Left kidney (tissue), 8 donors: ENCODE measurements around the gene ABLIM2. TPM values are rescaled to one million over a fixed set of nuclear protein-coding genes. Genes with fewer than 3 reads are reported as not detected.

Experiments used
- DNase-seq: peaks from one replicate; pipeline ENCODE4 v3.0.0-alpha.2; 2013
- long read RNA-seq, 8 donors: transcript quantifications; one replicate each; lab custom pipeline, GENCODE V29; 2026
- polyA plus RNA-seq: library from polyadenylated mRNA; unstranded; fragments of 120-200 nt; gene quantifications from one replicate; pipeline ENCODE4 v1.2.1, GENCODE V29; 2013; ENCODE audit not compliant: insufficient read length

The ABLIM2 gene
- 6.8 TPM for polyA plus RNA-seq
- long read RNA-seq, donor 1, result 0 reads
- long read RNA-seq, donor 2, result 0 reads
- long read RNA-seq, donor 3, result 0 reads
- long read RNA-seq, donor 4, result 0 reads
- long read RNA-seq, donor 5, result 0 reads
- long read RNA-seq, donor 6, result 0 reads
- long read RNA-seq, donor 7, partial matches to known transcripts, result 0 of 1 reads
- long read RNA-seq, donor 7, other reads (novel, unspliced or antisense), result 0 of 1 reads
- long read RNA-seq, donor 8, result 0 reads

DNA sequence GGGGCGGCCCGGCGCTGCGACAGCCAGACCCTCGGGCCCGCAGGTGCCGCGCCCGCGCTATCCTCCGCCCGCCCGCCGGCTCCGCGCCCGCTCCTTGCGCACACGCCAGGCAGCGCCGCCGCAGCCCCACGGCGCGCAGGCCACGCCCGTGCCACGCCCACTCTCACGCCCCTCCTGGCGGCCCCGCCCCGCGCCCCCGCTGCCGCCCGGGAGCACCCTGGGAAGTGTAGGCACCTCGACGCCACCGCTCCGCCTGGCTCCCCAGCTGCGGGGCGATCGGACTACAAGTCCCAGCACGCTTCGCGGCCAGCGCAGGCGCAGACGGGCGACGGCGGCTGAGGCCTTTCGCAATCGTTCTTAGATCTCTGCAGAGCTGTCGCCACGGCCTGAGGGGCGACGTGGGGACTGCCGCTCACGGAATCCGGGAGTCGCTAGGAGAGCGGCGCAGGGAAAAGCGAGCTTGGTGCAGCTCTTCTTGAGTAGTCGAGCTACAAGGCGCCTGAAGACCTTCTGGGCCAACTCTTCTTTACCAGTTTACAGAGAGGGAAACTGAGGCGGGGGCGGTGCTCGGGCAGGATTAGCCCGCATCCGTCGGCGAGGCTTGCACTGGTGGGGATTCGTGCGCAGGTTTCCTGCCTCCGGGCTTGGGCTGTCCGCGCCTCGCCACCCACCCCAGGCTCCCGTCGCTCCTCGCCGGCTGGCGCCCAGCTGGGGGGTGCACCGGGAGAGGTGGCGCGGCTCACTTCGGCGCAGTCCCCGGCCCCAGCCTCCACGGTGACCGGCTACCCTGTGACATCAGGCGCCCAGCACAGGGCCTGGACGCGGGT, at the start of gene ABLIM2:
ABLIM2 (minus strand) TSS at position 104 of the 827 bp plus-strand sequence. CDS start 124 bp downstream, outside the sequence.
- peak; percentile 95 for DNase-seq

DNA sequence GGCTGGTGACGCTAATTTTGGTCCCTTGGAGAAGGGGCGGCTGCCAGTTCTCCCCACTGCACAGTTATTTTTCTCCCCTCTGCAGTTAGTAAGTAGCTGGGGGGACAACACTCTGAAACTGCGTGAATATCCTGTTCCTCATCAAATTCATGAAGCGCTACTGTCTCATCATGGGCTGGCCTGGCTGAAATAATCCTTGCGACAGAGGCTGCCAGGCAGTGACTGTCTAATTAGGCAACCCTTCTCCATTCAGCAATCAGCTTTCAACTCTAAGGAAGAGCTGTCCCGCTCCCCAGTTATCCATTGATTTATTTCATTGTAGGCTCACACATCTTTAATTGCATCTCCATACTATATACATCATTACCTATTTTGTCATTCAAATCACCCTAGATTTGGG, 48.7 kb upstream of the ABLIM2 start:
- no peak for DNase-seq

DNA sequence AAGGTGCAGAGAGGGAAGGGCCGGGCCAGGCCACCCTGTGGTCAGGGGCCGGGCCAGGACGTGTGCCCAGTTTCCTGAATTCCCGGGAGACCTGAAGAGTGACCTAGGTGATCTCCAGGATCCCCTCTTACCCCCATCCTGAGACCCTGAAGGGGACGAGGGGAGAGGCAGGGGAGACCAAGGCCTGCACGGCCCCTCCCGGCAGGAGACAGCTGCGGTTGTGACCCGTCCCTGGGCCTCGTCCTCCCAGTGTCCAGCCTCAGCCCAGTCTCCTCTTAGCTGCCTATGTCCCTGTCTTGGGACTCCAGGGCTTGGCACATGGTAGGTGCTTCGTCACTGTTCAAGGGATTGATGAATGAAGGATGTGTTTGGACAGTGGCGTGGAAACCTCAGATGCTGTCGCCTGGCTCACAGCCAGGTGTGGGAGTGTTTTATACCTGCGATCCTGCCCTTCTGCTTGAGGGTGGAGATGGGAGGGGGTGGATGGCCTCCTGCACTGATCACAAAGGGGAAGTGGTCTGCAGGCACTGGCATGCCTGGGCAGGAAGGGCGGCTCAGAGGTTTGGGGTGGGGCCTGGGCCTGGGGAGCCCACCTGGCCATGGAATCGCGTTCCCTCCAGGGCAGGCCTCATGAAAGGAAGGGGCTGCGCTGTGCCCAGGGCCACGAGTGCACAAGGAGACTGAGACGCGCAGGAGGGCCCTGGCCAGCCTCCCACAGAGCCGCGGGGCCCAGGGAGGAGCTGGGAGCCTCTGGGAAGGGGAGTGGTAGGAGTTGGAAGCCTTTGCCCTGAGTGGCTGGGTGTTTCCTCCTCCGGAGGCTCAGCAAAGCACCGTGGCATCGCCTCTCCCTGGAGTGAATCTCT, 47.4 kb upstream of the ABLIM2 start:
- no peak for DNase-seq

DNA sequence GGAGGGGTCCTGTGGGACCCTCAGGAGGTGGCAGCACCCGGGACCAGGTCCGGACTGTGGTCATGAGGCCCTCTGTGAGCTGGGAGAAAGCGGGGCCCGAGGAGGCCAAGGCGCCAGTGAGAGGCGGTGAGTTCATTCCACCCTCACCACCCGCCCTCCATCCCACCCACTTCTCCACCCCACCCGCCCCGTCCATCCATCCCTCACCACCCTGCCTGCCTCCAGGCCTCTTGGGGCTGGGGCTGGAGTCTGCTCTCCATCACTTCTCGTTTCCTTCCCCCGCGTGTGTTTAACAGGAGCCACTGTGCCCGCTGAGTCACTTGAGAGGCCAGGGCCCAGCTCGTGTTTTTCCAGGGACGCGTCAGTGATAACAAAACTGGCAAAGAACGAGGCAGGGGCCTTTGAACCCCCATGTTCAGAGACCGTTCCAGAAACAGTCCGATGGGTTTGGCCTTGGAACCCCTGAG, 46.7 kb upstream of the ABLIM2 start:
- no peak for DNase-seq

DNA sequence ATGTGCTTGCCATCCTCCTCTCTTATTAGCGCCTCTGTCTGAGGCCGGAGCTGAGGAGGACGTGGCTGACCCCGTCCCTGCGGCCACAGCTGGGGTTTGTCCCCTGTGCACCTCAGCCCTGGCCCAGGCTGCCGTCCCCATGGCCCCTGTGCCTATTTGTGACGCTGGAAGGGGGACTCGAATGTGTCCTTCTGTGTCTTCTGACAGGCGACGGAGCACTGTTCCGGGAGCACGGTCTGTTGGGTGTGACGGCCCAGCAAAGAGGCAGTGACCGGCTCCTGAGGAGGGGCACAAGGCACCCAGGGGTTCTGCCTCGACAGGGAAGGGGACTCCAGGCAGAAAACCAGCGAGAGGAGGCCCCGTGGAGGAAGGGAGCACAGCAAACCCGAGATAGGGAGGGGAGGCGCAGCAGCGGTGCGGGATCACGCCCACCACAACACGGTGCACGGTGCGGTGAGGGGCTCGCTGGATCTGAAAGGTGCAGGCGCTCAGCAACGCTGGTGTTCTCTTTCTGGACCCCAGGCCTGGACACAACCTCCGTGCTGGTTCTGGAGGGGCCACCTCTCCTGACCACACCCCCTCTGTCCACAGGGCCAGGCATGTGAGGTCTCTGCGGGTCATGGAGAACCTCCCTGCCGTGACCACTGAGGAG, 46.1 kb upstream of the ABLIM2 start:
- DNase-seq, result no peak

DNA sequence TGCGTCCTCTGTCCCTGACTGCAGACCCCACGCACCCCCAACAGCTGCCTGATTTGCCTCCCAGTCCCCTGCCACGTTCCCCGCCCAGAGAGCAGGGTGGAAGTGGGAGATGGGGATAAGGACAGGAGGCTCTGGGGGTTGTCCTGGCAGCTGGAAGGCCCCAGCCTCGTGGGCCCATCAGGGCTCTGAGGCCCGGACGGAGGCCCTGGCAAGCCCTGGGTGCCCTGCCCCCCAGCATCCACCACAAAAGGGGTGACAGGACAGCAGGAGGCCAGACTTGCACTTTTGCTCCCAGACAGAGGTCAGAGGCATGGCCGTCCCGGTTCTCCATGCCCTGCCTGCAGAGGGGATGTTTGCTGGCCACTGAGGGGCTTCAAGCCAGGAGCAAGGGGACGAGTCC, 45.2 kb upstream of the ABLIM2 start:
- DNase-seq, result no peak

DNA sequence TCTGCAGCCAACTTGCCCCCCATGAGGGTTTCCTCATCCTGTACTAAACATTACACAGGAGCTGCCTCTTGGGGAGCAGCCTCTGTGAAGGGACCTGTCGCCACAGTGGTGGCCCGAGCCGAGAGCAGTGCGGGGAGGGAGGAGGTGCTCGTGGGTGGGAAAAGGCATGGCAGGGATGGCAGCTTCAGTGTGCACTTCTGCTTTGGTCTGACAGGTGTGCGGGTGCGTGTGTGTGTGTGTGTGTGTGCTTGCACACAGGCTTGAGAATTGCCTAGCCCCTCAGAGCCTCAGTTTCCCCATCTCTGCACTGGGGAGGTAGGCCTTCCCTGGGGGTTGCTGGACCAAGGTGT, 44.4 kb upstream of the ABLIM2 start:
- DNase-seq, result no peak

DNA sequence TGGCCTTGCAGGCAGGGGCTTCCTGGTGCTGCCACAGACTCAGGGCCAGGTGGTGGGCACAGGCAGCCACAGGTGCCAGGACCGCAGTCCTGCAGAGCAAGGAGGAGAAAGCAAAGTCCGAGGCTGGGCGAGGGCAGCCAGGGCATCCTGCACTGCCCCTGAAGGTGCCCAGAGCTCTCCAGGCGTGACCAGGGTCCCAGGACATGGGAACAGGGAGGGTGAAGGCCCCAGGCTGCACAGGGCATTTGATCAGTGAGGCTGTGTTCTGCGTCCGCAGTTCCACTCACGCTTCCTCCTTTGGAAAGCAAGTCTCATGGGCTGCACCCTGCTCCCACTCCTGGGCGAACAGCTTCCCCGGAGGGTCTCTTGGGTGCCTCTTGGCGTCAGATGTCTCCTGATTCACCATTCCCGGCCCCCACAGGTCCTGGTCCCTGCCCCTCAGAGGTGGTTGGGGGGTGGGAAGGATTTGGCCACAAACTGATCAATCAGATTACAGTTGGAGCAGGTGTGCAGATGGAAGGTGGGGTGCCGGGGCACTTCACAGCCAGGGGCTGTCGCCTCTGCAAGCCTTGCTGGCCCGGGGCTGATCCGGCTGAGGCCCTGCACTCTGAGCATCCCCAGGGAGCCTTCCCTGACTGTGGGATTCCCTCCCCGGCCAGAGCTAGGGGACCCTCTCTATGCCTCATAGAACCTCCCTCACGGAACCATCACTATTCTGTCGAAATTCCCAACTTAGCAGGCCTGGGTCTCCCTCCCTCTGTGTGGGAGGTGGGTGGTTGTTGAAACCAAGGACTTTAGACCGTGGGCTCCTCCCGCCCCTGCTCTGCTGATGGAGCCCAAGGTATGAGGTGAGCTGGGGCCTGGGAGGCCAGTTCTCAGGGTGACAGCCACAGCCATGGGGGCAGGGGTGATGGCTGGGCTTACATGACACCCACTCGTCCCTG, 43.8 kb upstream of the ABLIM2 start:
- DNase-seq, result no peak

DNA sequence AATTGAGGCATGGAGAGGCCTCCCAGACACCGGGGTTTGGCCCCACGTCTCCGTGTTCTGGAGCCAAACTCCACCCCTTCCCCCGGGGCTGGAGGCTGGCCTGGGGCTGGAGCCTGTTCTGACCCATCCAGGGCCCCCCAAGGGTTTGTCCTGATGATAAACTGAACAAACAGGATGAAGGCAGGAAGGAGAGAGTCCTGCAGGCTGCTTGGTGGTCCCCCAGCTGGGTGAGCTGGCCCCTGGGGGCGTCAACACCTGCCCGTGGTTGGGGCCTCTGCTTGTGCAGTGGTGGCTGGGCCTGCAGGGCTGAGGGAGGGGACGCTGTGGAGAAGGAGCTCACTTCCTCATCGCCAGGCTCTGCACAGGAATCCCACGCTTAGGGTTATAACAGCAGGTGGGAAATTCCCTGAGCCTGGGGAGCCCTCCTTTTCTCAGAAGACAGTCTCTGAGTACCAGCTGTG, 42.7 kb upstream of the ABLIM2 start:
- DNase-seq, result no peak

DNA sequence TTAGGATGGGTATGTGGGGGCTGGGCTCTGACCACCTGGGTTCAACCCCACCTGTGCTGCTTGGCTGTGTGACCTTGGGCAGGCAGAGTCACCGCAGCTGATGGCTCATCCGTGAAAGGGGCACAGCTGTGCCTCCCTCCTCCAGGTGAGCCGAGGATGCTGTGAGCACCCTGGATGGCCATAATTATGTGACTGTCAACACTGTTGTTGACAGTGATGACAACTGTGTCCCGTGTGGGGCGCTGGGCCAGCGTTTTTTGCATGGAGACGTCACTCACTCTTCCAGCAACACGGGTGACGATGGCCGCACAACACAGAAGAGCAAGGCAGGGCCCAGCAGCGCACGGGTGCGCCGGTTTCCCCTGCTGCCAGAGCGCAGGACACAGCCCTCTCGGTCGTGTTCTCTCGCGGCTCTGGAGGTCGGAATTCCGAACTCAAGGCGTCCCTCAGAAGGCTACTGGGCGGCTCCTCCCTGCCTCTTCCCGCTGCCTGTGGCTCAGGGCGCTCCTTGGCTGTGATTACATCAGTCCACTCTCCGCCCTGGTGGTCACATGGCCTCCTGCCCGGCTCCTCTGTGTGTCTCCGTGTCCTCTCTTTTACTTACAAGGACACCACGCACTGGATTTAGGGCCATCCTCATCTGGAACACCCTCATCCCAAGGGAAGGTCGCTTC, 41.8 kb upstream of the ABLIM2 start:
- DNase-seq, result no peak

DNA sequence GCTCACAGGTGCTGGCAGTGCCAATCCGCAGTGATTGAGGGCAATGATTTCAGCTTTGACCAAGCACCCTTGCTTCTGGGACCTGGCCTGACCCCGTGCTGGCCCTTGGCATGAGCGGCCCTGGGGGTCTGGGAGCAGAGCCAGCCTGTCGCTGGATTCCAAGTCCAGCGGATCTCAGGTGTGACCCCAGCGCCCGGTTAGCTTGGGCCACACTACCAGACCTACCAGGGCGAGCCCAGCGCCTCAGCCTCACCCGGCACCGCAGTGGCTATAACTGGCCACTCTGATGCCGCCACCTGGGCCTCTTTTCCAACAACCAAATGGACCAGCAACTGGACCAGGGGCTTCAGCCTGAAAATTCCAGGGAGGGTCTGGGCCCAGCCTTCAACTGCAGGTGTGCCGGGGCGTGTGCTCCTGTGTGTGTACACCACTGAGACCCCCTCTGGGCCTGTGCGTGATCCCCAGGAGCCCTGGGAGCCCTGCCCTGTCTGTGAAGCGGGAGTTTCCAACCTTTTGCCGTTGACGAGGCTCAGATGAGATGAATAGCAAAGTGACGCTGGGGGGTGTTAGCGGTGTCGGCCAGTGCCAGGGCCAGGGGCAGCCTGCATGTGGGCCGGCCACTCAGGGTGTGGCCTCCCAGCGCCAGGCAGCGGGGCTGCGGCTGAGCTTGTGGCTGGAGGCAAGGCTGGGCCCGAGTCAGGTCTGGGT, 41.1 kb upstream of the ABLIM2 start:
- no peak for DNase-seq

DNA sequence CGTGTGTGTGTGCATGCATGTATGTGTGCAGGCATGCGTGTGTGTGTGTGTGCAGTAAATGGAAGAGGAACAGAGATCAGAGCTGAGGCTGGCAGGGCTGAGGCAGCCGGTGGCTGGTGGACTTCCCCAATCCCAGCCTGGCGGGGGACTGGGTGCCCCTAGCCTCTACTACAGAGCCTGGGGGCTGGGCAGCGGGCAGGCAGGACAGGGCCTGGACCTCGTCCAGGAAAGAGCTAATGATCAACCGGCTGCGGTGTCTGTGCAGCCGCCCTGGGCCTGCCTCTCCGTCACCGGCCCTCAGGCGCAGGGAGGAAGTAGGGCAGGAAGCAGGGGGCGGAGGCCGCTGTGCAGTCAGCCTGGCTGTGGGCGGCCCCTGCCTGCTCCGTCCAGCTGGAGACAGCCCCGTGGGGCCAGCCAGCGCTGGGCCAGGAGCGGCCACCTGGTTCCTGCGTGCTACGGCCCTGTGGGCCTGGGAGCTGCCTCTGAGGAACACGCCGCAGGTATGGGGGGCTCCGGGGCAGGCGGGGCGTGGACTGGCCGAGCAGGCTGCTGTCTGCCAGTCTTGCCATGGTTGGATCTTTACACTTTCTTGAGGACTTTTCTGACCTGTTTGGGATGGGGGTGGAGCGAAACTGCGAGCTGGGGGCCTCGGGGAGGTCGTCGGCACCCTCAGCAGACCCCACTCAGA, 40.4 kb upstream of the ABLIM2 start, which contains the start of gene SH3TC1:
SH3TC1 (plus strand) TSS at position 385 of the 688 bp plus-strand sequence. CDS start 5,905 bp downstream, outside the sequence.
- peak; percentile 82 for DNase-seq

DNA sequence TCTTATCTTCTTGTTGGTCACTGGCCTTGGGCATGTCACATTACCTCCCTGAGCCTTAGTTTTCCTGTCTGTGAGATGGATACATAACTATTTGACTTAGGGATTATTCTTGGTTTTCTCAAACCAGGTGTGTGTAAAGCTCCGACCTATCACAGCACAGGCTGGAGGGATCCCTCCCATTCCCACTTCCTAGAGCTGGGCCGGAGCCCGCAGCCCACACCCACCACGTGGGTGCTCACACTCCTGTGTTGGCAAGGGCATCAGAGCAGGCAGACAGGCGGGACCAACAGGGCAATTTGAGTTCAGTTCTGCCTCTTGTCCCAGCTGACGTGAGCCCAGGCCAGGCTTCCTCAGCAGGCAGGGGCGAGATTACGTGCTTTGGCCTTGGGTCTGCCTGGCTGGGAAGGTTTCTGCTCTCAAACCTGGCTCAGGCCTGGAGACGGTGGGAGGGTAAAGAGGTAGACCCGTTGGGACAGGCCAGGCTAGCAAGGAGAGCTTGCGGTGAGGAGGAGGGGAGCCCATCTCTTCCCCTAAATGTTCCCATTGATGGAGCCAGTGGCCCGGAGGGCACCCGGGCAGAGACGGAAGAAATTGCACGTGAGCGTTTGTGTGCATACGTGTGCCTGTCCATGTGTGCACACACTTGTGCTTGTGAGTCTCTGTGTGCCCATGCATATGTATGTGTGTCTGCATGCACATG, 39.7 kb upstream of the ABLIM2 start:
- DNase-seq, result no peak

DNA sequence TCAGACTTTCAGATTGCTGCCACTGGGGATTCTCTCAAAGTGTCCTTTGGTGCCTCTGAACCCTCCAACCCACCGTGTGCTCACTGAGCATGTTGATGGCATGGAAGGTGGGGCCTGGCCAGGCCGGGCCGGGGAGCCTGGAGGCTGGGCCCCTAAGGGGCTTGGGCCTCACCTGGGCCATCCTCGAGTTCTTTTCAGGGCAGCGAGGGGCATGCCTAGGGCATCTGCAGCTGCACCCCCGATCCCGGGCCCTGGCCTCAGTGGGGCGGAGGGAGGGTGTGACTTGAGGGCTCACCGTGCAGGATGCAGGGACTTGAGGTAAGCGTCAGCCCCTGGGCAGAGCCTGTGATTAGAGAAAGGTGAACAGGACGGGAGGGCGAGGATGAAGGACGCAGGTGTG, 38.9 kb upstream of the ABLIM2 start:
- DNase-seq, result no peak

DNA sequence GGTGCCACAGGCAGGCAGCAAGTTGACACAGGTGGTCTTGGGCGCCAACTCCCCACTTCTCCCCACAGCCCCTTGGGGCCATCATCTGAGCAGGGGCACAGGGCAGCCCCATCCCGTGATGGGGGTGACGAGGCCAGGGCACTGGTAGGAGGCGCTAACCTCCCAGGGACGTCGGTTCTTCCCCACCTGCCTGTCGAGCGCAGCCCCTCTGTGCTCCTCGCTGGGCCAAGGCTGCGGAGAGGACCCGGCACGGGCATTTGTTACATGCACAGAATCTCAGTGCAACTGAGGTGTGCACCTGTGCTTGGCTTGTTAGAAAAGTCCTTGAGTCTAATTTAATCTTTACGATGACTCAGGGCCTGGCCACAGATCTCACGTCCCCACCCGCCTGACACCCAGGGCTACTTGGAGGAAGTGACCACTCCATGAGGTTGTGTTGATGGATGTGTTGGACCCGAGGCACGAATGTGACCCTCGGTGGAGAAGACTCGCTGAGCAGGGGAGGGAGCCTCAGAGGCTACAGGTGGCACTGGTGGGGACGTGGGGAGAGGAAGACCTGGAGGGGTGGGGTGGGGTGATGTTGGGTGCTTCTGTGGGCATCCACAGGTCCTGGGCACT, 37.3 kb upstream of the ABLIM2 start:
- DNase-seq, result no peak

DNA sequence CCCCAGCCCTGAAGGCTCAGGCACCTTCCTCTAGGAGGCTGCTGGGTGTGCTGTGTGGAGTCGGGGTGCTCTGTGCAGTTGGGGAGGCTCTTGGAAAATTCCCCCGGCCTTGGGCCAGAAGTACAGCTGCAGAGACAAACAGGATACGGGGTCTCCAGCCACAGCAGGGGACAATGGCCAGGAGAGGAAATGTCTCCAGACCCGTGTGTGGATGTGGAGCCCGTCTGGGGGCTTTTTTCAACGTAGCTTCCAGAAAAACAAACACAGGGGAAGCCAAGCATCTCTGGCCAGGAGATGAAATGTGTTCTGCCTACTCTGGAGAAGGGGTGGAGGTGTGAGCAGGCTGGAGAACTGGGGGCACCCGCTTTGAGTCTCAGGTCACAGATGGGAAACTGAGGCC, 36.8 kb upstream of the ABLIM2 start:
- no peak for DNase-seq
